ENCODE results near the gene EIF2AK3. TPM values are rescaled to one million over a fixed set of nuclear protein-coding genes. Genes with fewer than 3 reads are reported as not detected.

EIF2AK3 gene
- total RNA-seq, 2 experiments from 2014 or later = 14.9 to 17.4 TPM

- Mint-ChIP-seq H3K9me3 (no peaks in the 10 kb centered on the region), H3K27me3 (no peaks in the 10 kb centered on the region), H3K4me1 (ENCODE audit: low read depth) (peaks cover 30% of the 10 kb centered on the region), H3K4me3 (no peak overlapping the region), H3K27ac (peak overlapping the region; percentile 30), H3K36me3 (ENCODE audit: low read depth) (peaks cover 4% of the 10 kb centered on the region)
- CTCF ChIA-PET = interaction anchor here (10.8 kb wide), 1 partner anchor 74 kb away, joined by 191 read pairs; no protein-coding TSS in a partner anchor
- DNase-seq (no peak), ATAC-seq (no peak)
- POLR2A ChIA-PET = no interaction called here
- intact Hi-C loops (cut with micrococcal nuclease) = no loop called here
- TF ChIP-seq CTCF (IDR thresholded peaks at IDR 0.05) = no peak
These were observed 30.1 kb downstream of the EIF2AK3 start for GRCh38 chr2:88597168-88597567.

GRCh38 chr2:88596141-88596830 is 31.0 kb downstream of the EIF2AK3 start:
- H3K9me3 Mint-ChIP-seq = no peaks in the 10 kb centered on the region
- H3K27ac Mint-ChIP-seq = no peak overlapping the region
- peaks cover 6% of the 10 kb centered on the region for H3K36me3 Mint-ChIP-seq (ENCODE audit: low read depth)
- no peaks in the 10 kb centered on the region for H3K27me3 Mint-ChIP-seq
- ChIA-PET CTCF (interaction anchor here (1.6 to 10.8 kb wide), 2 partner anchors 75 to 96 kb away, joined by 5 to 191 read pairs; no protein-coding TSS in a partner anchor), POLR2A (interaction anchor here (0.7 to 1.0 kb wide), 2 partner anchors 7 to 96 kb away, joined by 3 to 4 read pairs; partner anchors contain the start of gene RPIA)
- DNase-seq = no peak
- no peak for TF ChIP-seq CTCF (IDR thresholded peaks at IDR 0.05)
- H3K4me3 Mint-ChIP-seq = no peak overlapping the region
- ATAC-seq = no peak
- peaks cover 29% of the 10 kb centered on the region for H3K4me1 Mint-ChIP-seq (ENCODE audit: low read depth)
- intact Hi-C loops (cut with micrococcal nuclease) = no loop called here

- POLR2A ChIA-PET = interaction anchor here (1.1 kb wide), 1 partner anchor 8 kb away, joined by 3 read pairs; no protein-coding TSS in a partner anchor
- H3K27ac Mint-ChIP-seq = no peak overlapping the region
- intact Hi-C loops (cut with micrococcal nuclease) = loop anchor here (1.0 kb wide), 1 partner anchor 80 kb away; no protein-coding TSS in a partner anchor
- CTCF ChIA-PET = interaction anchor here (0.6 to 10.8 kb wide), 11 partner anchors 8 to 94 kb away, joined by 3 to 191 read pairs (median 3); no protein-coding TSS in a partner anchor
- peaks cover 23% of the 10 kb centered on the region for H3K36me3 Mint-ChIP-seq (ENCODE audit: low read depth)
- TF ChIP-seq CTCF (IDR thresholded peaks at IDR 0.05) = no peak
- DNase-seq (no peak), ATAC-seq (no peak)
- no peaks in the 10 kb centered on the region for H3K9me3 Mint-ChIP-seq
- no peaks in the 10 kb centered on the region for H3K27me3 Mint-ChIP-seq
- H3K4me3 Mint-ChIP-seq = no peak overlapping the region
- peaks cover 5% of the 10 kb centered on the region for H3K4me1 Mint-ChIP-seq (ENCODE audit: low read depth)
These were observed 35.6 kb downstream of the EIF2AK3 start for GRCh38 chr2:88591698-88592097.

- Mint-ChIP-seq H3K4me1 (ENCODE audit: low read depth) (peaks cover 3% of the 10 kb centered on the region), H3K36me3 (ENCODE audit: low read depth) (peaks cover 23% of the 10 kb centered on the region), H3K4me3 (no peak overlapping the region), H3K27me3 (no peaks in the 10 kb centered on the region), H3K9me3 (no peaks in the 10 kb centered on the region), H3K27ac (peak overlapping the region; percentile 5)
- intact Hi-C loops (cut with micrococcal nuclease) = loop anchor here (1.0 kb wide), 1 partner anchor 80 kb away; no protein-coding TSS in a partner anchor
- ChIA-PET CTCF (interaction anchor here (0.6 to 10.8 kb wide), 16 partner anchors 9 to 102 kb away, joined by 3 to 191 read pairs (median 3); partner anchors contain the start of gene RPIA), POLR2A (interaction anchor here (1.1 to 1.3 kb wide), 2 partner anchors 9 to 37 kb away, joined by 3 read pairs; no protein-coding TSS in a partner anchor)
- peak; percentile 73 for TF ChIP-seq CTCF (IDR thresholded peaks at IDR 0.05)
- ATAC-seq (peak; percentile 83), DNase-seq (peak; percentile 59)
These were observed 36.2 kb downstream of the EIF2AK3 start for GRCh38 chr2:88590998-88591613.

Measured in activated CD8-positive, alpha-beta T cell treated with anti-CD3 and anti-CD28 coated beads for 36 hours (primary cell).